ENCODE data around the gene EVX1. TPM values are rescaled to one million over a fixed set of nuclear protein-coding genes. Genes with fewer than 3 reads are reported as not detected.

Gene EVX1
- total and polyA plus RNA-seq, 2 of the 8 experiments (the other 6 are each of a cell fraction or from before 2014, with no cell fraction given): not detected

GRCh38 chr7:27251136-27251651 is 8.6 kb downstream of the EVX1 start:
- H4K5ac ChIP-seq (ENCODE audit: insufficient read length, low read depth, low read length): no peak overlapping the region
- H3K79me2 ChIP-seq (ENCODE audit: control insufficient read depth in 1 of 2, insufficient read depth in 2 of 2, low read length in 2 of 2): no peaks in the 10 kb centered on the region
- H3K14ac ChIP-seq (ENCODE audit: insufficient read length): no peak overlapping the region
- peaks cover 0 to 16% (median 7%) of the 10 kb centered on the region in 4 experiments; a peak in 5 of 7 replicates for H3K4me1 ChIP-seq (replicated peaks in 1 of 4; ENCODE audit: control insufficient read depth in 3 of 4, insufficient read depth in 4 of 4, low read length in 3 of 4)
- H3K79me1 ChIP-seq (ENCODE audit: low read depth, low read length): no peaks in the 10 kb centered on the region
- H2BK5ac ChIP-seq (ENCODE audit: low read depth, low read length): no peak overlapping the region
- H3K9ac ChIP-seq (replicated peaks in 1 of 4; ENCODE audit: extremely low read depth in 1 of 4, low read depth in 3 of 4, low read length in 3 of 4): no peak overlapping the region
- H3K4me2 ChIP-seq (ENCODE audit: insufficient read depth in 1 of 2, low read depth in 2 of 2, low read length in 2 of 2): peak overlapping the region; percentile 54 to 59
- no peak overlapping the region for H3K18ac ChIP-seq (ENCODE audit: extremely low read depth, low read length)
- H3K4me3 ChIP-seq (ENCODE audit: extremely low read depth in 1 of 4, insufficient read depth in 2 of 4, low read depth in 3 of 4, low read length in 4 of 4): peak overlapping the region in 1 of 4 experiments; percentile 43; a peak in 2 of 8 replicates
- peaks cover 12 to 32% of the 10 kb centered on the region in 2 experiments for H4K20me1 ChIP-seq (replicated peaks in 1 of 2; ENCODE audit: control insufficient read depth in 1 of 2, insufficient read depth in 2 of 2, low read length in 2 of 2)
- ChIA-PET POLR2A (ENCODE audit: partially characterized antibody) (no interaction called here), CTCF (ENCODE audit: partially characterized antibody) (interaction anchor here (0.6 to 1.7 kb wide), 7 partner anchors 12 to 1634 kb away, joined by 3 to 8 read pairs (median 4); no protein-coding TSS in a partner anchor)
- 4% methylated on average over 18 of the region's 29 CpGs; no CpG with 5 or more reads in 1 of the 2 experiments for WGBS, 2 experiments (ENCODE audit: extremely low coverage in 1 of 2, insufficient coverage in 1 of 2, insufficient read length in 1 of 2, insufficient replicate concordance in 2 of 2, low coverage in 1 of 2, low lambda C conversion rate in 2 of 2, missing lambda C conversion rate in 1 of 2)
- H4K91ac ChIP-seq (replicated peaks; ENCODE audit: insufficient read length, low read length): no peak overlapping the region
- no peak overlapping the region for H2BK120ac ChIP-seq (replicated peaks; ENCODE audit: low read depth, low read length)
- no peak overlapping the region for H2BK15ac ChIP-seq (ENCODE audit: low read length)
- H3K9me3 ChIP-seq (ENCODE audit: insufficient read depth in 2 of 2, low read depth in 1 of 2, low read length in 1 of 2): no peaks in the 10 kb centered on the region
- H3K23ac ChIP-seq (ENCODE audit: insufficient read length): no peak overlapping the region
- no peak overlapping the region for H2AFZ ChIP-seq (ENCODE audit: low read length)
- H3K27me3 ChIP-seq (replicated peaks in 1 of 4; ENCODE audit: control insufficient read depth in 3 of 4, extremely low read depth in 1 of 4, insufficient read depth in 3 of 4, low read length in 3 of 4): peaks cover 89 to 93% (median 92%) of the 10 kb centered on the region in 4 experiments
- H3K23me2 ChIP-seq (ENCODE audit: low read depth, low read length): no peaks in the 10 kb centered on the region; the same call in 1 of the 2 replicates
- FAIRE-seq: no peak
- TF ChIP-seq JUN (IDR thresholded peaks at IDR 0.05; ENCODE audit: low read depth, low read length) (no peak), TCF12 (IDR thresholded peaks at IDR 0.05; ENCODE audit: low read depth, low read length) (0 out of 2 replicates have a peak, but pooled peaks have one; percentile 26)
- no peak overlapping the region for H3K4ac ChIP-seq (replicated peaks; ENCODE audit: insufficient read length, low read depth, low read length)
- H2BK20ac ChIP-seq (ENCODE audit: low read length): no peak overlapping the region
- no peak for DNase-seq (ENCODE audit: low read depth in 1 of 2, low spot score in 2 of 2)
- H3K56ac ChIP-seq (replicated peaks; ENCODE audit: insufficient read length, low read depth, low read length): no peak overlapping the region
- H2AK5ac ChIP-seq (ENCODE audit: low read depth, low read length): no peak overlapping the region
- H3K27ac ChIP-seq (ENCODE audit: low read depth, low read length): no peak overlapping the region
- H4K8ac ChIP-seq (ENCODE audit: extremely low read depth, insufficient read depth, low read length): no peak overlapping the region
- peaks cover 0 to 14% (median 0%) of the 10 kb centered on the region in 4 experiments; a peak in 1 of 8 replicates for H3K36me3 ChIP-seq (ENCODE audit: control insufficient read depth in 2 of 4, insufficient read depth in 4 of 4, low read length in 3 of 4)
- no peak overlapping the region for H2BK12ac ChIP-seq (ENCODE audit: low read depth, low read length)

All from H1 (cell line).